Neural crest cell (in vitro differentiated cells): Measurements from ENCODE around the gene SEC16A. TPM values are rescaled to one million over a fixed set of nuclear protein-coding genes. Genes with fewer than 3 reads are reported as not detected.

Experiments
- DNase-seq: peaks from one replicate; pipeline ENCODE4 v3.0.0; 2021; ENCODE audit warnings: low read depth, mixed read lengths, low spot score
- H3K27ac Mint-ChIP-seq: one replicate; pipeline ENCODE4 v1.8.0; 2021; ENCODE audit warnings: mild to moderate bottlenecking, mixed read lengths; ENCODE audit not compliant: unreplicated experiment
- H3K27me3 Mint-ChIP-seq: 2 replicates; pipeline ENCODE4 v1.8.0; 2021; ENCODE audit warnings: low read depth, mild to moderate bottlenecking, mixed read lengths
- H3K36me3 Mint-ChIP-seq: 2 replicates; pipeline ENCODE4 v1.8.0; 2021; ENCODE audit warnings: low read depth, mild to moderate bottlenecking, mixed read lengths
- H3K4me1 Mint-ChIP-seq: 2 replicates; pipeline ENCODE4 v1.8.0; 2021; ENCODE audit warnings: mixed read lengths
- H3K4me3 Mint-ChIP-seq: one replicate; pipeline ENCODE4 v1.8.0; 2021; ENCODE audit warnings: mild to moderate bottlenecking, mixed read lengths
- H3K9me3 Mint-ChIP-seq: 2 replicates; pipeline ENCODE4 v1.8.0; 2021; ENCODE audit warnings: mixed read lengths
- CTCF ChIP-seq: fragments of 200-600 bp; sonication (generic); conservative IDR thresholded peaks from 2 replicates; pipeline ENCODE4 v1.5.0; 2021; ENCODE audit warnings: antibody characterized with exemption, mild to moderate bottlenecking
- total RNA-seq: library from RNA; stranded (reverse); gene quantifications from 2 replicates; pipeline ENCODE4 v1.2.1, GENCODE V29; 2021

SEC16A gene
- total RNA-seq, 1 donor from 2014 or later = 77.2 TPM

- no peaks in the 10 kb centered on the region for H3K27me3 Mint-ChIP-seq
- no peak for DNase-seq
- H3K9me3 Mint-ChIP-seq = no peaks in the 10 kb centered on the region
- peaks cover 9% of the 10 kb centered on the region for H3K4me1 Mint-ChIP-seq
- H3K4me3 Mint-ChIP-seq = no peak overlapping the region
- H3K36me3 Mint-ChIP-seq = peaks cover 2% of the 10 kb centered on the region
- TF ChIP-seq CTCF = no peak
- no peak overlapping the region for H3K27ac Mint-ChIP-seq
Observed at GRCh38 chr9:136507221-136507991, 24.6 kb upstream of the SEC16A start.

GRCh38 chr9:136506425-136506824 is 23.6 kb upstream of the SEC16A start:
- Mint-ChIP-seq H3K9me3 (no peaks in the 10 kb centered on the region), H3K27me3 (no peaks in the 10 kb centered on the region), H3K27ac (no peak overlapping the region), H3K4me3 (no peak overlapping the region), H3K36me3 (peaks cover 2% of the 10 kb centered on the region), H3K4me1 (no peaks in the 10 kb centered on the region)
- TF ChIP-seq CTCF = no peak
- DNase-seq = no peak

- no peaks in the 10 kb centered on the region for H3K9me3 Mint-ChIP-seq
- DNase-seq = no peak
- TF ChIP-seq CTCF = no peak
- no peak overlapping the region for H3K27ac Mint-ChIP-seq
- no peaks in the 10 kb centered on the region for H3K4me1 Mint-ChIP-seq
- no peaks in the 10 kb centered on the region for H3K27me3 Mint-ChIP-seq
- H3K36me3 Mint-ChIP-seq = peaks cover 2% of the 10 kb centered on the region
- H3K4me3 Mint-ChIP-seq = no peak overlapping the region
Observed at GRCh38 chr9:136505406-136506403, 22.9 kb upstream of the SEC16A start.

- H3K27ac Mint-ChIP-seq = no peak overlapping the region
- H3K4me1 Mint-ChIP-seq = no peaks in the 10 kb centered on the region
- H3K9me3 Mint-ChIP-seq = no peaks in the 10 kb centered on the region
- no peak overlapping the region for H3K4me3 Mint-ChIP-seq
- peaks cover 2% of the 10 kb centered on the region for H3K36me3 Mint-ChIP-seq
- H3K27me3 Mint-ChIP-seq = no peaks in the 10 kb centered on the region
- no peak for DNase-seq
- TF ChIP-seq CTCF = no peak
Observed at GRCh38 chr9:136504512-136505348, 21.9 kb upstream of the SEC16A start.

- Mint-ChIP-seq H3K27ac (no peak overlapping the region), H3K4me3 (no peak overlapping the region), H3K4me1 (no peaks in the 10 kb centered on the region), H3K27me3 (no peaks in the 10 kb centered on the region), H3K9me3 (no peaks in the 10 kb centered on the region), H3K36me3 (peaks cover 2% of the 10 kb centered on the region)
- no peak for DNase-seq
- TF ChIP-seq CTCF = no peak
Observed at GRCh38 chr9:136502940-136503550, 20.2 kb upstream of the SEC16A start.
